NCI-H82 treated with DMSO at 0.1 percent for 48 hours (cell line): ENCODE data around the gene KLB.
"Not testable (repeated sequence)": the region's sequence is repeated elsewhere in the genome, so short reads cannot be mapped to it uniquely, and the experiment has no call there.

Experiments used
- DNase-seq: peaks from one replicate; lab custom pipeline; 2025; ENCODE audit not compliant: unreplicated experiment; lab: John Stamatoyannopoulos, UW

The KLB gene

DNA sequence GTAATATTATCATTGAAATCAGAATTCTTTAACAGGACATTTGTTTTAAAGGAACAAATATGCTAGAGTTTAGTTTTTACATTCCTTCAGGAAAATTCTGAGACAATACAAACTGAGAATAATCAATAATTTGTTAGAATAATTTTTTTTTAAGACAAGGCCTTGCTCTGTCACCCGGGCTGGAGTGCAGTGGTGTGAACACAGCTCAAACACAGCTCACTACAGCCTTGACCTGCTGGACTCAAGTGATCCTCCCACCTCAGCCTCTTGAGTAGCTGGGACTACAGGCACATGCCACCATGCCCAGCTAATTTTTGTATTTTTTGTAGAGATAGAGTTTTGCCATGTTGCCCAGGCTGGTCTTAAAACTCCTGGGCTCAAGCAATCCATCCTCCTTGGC is 18.6 kb downstream of the KLB start:
- not testable (repeated sequence) for DNase-seq

DNA sequence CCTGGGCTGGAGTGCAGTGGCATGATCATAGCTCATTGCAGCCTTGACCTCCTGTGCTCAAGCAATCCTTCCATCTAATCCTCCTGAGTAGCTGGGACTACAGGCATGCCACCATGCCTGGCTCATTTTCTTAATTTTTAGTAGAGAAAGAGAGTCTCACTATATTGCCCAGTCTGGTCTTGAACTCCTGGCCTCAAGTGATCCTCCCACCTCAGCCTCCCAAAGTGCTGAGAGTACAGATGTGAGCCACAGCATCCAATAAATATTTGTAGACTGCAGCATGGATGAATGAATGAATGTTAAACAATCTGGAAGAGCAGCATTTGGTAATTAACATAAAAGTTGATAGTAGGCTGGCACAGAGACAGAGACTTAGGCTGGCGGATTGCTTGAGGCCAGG is 20.0 kb downstream of the KLB start:
- no peak for DNase-seq

DNA sequence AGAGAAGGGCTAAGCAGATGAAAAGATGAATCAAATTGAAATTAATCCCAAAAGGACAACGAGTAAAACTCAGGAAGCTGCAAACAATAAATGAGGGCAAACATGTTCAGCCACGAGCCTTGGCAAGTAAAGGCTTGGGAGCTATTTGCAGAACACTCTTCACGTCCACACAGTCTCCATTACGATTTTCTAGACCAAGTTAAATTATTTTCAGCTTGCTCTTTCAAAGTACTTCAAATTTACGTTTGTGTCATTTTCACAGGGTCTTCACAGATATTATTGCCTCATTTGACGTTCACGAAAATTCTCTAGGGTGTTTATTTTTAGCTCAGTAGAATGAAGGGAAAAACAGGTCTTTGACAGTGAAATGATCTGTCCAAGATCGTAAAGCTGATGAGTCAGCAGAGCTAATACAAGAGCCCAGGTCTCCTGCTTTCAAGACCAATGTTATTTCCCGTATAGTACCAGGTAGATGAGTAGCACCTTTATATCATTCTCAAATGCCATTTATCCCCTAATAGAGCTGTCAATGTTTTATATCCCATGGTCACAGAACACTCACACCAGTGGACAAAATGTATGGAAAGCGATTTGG is 20.9 kb downstream of the KLB start:
- no peak for DNase-seq

DNA sequence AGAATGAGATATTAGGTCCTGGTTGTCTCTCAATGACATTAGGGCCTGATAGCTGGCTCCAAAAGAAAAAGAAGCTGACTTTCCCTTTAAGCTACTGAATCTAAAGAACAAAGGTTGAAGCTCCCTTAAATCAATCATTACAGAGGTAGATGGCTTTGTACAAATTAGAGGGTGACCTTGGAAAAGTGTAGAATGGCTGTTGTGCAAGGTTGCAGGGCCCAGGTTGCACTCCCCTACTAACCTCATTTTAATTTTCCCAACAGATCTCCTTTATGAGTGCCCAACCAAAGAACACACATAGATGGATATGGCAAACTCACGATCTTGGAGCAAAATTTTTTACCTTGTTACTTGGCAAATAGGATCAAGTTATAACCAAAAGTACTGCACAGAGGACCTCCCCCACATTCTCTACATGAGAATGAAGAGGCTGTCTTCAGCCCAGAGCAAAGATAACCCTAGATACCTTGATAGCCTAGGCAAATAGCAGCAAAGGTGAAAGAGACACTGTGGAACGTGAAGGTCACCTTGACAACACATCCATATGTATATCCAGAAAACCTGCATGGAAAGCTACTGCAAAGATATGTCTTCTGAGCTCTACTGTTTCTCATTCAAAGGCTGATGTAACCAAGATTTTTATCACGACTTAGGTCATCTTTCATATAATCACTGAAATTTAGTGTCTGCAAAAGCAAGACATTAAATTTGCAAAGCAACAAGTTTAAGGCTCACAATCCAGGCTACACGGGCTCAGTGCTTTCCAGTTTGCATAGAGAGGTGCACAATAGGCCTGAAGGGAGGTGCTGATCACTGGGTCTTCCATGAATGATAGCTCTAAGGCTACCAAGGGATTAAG is 23.0 kb downstream of the KLB start:
- no peak for DNase-seq

DNA sequence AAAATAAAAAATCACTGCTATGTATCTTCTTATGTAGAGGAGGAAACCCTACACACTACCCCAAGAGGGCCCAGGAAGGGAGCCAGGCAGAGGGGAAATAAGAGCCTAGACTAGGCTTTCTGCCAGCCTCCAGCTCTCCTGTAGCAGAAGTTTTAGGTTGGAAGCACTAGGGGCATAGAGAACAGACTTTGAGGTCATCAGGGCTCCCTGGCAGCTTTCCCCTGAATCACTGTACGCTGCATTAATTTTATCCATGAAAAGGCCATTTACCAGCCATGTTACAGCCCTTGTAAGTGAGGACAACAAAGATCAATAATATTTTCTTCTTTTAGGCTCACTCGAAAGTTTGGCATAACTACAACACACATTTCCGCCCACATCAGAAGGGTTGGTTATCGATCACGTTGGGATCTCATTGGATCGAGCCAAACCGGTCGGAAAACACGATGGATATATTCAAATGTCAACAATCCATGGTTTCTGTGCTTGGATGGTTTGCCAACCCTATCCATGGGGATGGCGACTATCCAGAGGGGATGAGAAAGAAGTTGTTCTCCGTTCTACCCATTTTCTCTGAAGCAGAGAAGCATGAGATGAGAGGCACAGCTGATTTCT is 27.3 kb downstream of the KLB start:
- no peak for DNase-seq

DNA sequence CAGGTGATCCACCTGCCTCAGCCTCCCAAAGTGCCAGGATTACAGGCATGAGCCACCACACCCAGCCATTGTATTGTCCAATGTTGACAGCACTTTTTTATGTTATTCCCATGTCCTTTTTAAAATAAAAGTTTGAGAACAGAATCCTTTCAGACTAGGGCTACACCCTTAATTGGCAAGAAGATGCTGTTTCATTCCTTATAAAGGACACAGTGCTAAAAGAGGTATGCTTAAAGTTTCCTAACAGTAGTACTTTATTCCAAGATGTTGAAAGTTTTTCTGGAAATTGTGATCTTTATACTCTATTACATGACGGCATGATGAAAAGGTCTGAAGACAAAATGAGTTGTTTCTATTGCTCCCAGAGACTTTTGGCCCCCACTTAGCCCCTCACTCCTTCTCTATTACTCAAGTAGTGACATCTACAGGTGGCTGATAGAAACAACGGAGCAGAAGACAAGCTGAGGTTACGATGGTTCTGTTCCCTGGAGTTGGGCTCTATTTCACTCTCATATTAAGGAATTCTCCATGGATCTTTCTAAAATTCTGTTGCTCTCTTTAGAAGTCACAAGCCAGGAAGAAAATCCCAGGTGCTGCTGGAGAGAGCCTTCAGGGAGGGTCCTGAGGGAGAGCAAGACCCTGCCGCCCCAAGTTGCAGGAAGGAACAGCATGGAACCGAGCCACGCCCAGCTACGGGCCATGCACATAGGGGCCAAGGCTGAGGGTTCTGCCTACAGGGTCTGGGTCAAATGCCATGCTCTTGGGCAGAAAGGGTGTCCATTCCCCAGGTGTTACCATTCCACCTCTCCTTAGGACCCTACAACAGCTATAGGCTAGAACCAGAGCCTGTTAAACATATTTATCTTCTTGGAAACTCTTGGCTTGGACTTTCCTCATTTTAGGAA is 29.2 kb downstream of the KLB start:
- DNase-seq, result no peak

DNA sequence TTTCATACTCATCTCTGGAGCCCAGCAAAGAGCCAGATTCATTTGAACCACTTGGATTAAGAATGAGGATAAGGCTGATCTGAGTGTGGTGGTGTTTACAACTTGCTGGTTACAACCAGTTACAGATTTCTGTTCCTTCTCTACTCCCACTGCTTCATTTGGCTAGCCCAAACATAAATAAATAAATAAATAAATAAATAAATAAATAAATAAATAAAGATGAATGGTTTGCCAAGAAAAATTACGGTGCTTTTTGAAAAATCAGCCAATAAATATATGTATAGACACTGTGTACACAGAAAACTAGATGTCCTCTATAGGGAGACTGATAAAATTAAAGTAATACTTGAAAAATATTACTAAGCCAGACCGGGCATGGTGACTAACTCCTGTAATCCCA is 34.9 kb downstream of the KLB start:
- no peak for DNase-seq

DNA sequence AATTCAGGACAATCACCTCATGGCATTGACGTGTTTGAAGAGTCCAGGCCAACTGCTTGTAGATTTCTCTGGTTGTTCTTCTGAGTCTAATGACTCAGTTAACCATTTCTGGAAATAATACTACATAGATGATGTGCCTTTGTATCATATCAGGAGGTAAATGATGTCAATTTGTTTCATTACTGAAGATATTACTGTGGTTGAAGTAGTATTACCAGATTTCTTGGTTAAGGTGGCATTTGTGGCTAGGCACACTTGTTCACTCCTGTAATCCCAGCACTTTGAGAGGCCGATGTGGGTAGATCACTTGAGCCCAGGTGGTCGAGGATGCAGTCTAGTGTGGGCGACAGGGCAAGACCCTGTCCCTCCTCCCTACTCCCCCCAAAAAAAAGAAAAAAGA is 36.3 kb downstream of the KLB start:
- no peak for DNase-seq

DNA sequence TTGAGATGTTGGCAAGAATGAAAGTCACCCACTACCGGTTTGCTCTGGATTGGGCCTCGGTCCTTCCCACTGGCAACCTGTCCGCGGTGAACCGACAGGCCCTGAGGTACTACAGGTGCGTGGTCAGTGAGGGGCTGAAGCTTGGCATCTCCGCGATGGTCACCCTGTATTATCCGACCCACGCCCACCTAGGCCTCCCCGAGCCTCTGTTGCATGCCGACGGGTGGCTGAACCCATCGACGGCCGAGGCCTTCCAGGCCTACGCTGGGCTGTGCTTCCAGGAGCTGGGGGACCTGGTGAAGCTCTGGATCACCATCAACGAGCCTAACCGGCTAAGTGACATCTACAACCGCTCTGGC is 39.7 kb downstream of the KLB start:
- DNase-seq, result no peak

DNA sequence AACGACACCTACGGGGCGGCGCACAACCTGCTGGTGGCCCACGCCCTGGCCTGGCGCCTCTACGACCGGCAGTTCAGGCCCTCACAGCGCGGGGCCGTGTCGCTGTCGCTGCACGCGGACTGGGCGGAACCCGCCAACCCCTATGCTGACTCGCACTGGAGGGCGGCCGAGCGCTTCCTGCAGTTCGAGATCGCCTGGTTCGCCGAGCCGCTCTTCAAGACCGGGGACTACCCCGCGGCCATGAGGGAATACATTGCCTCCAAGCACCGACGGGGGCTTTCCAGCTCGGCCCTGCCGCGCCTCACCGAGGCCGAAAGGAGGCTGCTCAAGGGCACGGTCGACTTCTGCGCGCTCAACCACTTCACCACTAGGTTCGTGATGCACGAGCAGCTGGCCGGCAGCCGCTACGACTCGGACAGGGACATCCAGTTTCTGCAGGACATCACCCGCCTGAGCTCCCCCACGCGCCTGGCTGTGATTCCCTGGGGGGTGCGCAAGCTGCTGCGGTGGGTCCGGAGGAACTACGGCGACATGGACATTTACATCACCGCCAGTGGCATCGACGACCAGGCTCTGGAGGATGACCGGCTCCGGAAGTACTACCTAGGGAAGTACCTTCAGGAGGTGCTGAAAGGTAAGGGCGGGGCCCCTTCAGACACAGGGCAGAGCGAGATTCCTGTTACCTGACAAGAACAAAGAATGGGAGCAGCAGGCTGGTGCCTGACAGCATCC is 40.3 kb downstream of the KLB start:
- DNase-seq, result no peak

DNA sequence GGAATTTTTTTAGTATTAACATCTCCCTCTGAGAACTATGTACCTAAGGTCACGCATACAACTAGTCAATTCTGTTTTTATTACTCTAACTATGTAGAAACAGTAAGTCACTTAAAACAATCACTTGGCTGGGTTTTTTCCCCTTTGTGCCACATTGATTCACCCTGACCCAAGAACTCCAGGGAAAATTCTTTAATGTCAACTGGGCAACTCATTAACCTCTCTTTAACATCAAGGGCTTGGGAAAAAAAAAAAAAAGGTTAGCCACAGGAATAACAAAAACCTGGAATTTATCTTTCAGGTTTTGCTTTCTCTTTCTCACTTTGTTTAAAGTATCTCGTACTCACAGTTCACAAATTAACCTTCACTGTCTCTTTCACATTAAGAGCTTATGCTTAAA is 43.9 kb downstream of the KLB start:
- DNase-seq, result no peak

DNA sequence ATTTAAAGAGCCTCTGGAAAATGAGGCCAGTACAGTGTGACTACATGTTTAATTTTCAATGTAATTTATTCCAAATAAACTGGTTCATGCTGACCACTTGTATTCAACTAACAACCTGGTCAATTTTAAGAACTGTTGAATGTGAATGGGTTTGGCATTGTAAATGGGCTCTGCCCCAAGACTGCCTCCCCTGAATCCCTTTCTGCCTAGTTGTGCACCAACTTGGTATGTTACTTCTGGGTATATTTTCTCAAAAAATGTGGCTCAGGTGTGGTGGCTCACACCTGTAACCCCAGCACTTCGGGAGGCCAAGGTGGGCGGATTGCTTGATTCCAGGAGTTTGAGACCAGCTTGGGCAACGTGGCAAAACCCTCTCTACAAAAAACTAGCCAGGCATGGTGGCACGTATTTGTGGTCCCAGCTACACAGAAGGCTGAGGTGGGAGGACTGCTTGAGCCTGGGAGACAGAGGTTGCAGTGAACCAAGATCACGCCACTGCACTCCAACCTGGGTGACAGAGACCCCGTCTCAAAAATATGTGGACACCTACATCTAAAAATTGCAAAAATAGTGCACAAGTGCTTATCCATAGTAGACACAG is 44.8 kb downstream of the KLB start:
- DNase-seq, result no peak

DNA sequence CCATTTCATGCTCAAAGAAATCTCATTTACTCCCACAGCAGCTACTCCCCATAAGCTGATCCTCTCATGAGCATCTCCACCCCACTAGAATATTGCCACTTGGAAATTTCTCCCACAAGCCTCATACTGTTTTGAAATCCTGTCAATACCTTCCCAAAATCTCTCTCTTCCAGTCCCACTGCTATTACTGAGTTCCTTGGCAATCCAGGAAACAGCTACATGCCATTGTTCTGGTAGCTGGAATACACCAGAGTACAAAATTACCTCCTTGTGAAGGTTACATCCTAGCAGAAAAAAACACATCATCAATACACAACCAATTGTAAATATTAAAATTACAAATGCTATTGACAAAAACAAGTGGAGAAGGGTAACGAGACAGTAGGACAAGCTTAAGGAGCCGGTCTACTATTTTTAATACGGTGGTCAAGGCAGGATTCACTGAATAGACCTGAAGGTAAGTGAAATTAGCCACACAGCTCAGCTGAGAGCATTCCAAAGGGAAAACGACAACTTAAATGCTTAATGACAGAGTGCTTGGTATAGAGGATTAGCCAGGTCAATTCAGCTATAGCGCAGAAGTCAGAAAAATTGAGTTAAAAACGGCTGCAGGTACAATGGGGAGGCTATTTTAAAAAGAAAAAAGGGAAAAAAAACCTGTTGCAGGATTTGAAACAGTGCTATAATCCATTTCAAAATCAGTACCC is 45.6 kb downstream of the KLB start:
- no peak for DNase-seq

DNA sequence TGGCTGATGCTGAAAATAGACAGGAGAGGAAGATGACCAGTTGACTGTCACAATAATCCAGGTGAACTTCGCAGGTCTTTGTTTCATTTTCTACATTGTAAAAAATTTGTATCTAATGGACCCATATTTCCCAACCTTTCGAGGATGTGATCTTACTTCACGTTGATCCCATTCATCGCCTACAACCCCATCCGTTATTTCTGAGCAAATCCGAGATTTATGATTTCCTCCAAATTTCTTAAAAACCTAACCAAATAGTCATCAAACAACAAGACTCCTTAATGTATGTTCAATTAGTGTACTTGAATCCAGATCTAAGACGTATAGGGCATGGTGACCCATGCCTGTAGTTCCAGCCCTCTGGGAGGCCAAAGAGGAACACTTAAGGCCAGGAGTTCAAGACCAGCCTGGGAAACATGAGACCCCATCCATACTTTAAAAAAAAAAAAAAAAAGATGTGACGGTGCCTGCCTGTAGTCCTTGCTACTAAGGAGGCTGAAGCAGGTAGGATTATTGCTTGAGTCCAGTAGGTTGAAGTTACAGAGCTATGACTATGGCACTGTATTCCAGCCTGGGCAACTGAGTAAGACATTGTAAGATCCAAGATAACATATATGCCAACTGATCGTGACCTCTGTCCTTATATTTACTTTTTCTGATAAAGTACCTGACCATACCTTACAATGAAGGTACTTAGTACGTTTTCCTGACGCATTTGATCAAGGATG is 46.3 kb downstream of the KLB start:
- DNase-seq, result no peak

DNA sequence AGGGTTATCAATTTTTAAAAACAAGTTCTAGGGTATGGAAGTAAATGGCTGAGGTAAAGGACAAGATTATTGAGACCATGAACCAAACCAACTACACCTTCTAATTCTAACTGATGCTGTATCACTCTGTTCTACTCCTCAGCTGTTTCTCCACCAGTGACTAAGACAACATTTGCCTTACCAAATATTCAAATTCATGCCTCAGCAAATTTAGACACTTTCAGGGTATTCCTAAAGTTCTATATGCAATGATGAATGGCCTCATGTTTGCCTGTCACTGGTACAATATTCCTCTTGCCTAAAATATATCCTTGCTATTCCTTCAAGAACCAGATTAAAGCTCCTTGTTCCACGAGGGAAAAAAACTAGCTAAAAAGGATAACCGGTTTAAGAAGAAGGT is 47.0 kb downstream of the KLB start:
- no peak for DNase-seq

DNA sequence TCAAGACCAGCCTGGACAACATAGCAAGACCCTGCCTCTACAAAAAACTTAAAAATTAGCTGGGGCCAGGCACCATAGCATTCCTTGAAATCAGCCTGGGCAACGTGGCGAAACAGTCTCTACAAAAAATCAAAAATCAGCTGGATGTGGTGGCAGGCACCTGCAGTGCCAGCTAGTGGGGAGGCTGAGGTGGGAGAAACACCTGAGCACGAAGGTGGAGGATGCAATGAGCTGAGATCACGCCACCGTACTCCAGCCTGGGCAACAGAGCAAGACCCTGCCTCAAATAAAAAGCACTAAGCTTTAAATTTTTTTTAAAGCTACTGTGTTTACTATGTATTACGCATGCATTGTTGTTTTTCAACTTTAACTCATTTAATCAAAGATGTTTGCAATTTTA is 48.8 kb downstream of the KLB start:
- no peak for DNase-seq

DNA sequence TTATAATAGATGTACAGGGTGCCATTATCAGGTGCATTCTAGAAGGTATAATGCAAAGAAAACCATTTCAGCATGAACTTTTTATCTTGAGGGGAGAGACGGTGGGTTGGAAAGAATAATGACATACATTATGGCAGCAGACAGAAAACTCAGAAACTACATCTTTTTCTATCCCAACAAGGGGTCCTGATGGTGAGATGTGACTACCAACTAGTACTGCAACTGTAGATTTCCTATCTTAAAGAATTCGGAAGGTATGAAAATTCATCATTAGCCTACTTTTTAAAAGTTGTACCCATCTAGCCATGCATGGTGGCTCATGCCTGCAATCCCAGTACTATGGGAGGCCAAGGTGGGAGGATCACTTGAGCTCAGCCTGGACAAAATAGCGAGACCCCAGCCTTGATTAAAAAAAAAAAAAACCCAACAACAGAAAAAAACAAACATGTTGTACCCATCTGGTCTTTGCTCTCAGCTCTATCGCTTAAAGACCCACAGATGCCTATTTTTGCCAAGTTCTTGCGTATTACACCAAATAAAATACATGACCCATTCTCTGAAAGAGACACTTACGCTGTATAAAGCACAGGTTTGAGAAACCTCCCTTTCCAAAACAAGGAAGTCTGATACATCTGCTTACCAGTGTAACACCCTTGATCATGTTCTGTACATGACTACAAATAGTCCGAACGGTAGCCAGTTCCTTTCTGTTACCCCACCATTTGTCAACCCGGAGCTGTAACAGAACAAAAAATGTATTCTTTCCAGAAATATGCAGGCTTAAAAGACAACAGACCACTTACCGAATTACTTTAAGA is 50.4 kb downstream of the KLB start:
- DNase-seq, result no peak

DNA sequence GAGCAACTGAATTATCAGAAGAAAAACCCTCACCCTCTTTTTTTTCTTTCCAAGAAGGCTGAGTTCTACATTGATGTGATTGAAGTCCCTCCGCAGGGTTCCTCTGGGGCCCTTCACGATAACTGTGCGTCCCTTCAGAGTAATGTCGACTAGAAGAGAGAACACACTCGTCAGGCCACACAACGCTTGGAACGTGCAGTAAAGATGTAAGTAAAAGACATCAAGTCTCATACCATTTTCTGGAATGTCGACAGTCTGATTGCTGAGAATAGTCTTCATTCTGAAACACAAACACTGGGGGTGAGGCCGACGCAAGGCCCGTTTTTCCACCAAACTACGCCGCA is 51.4 kb downstream of the KLB start:
- not testable (repeated sequence) for DNase-seq
